BLaER1 (cell line): ENCODE results near the gene SENP5.

Experiments
- H3K27ac ChIP-seq: shearing (Covaris generic); formaldehyde crosslinking; 2 replicates; pipeline ENCODE4 v1.8.1; 2022
- H3K27me3 ChIP-seq: shearing (Covaris generic); formaldehyde crosslinking; 2 replicates; pipeline ENCODE4 v1.8.1; 2022
- H3K36me3 ChIP-seq: shearing (Covaris generic); formaldehyde crosslinking; 2 replicates; pipeline ENCODE4 v1.8.1; 2022
- H3K4me1 ChIP-seq: shearing (Covaris generic); formaldehyde crosslinking; 2 replicates; pipeline ENCODE4 v1.8.1; 2022
- H3K4me2 ChIP-seq: shearing (Covaris generic); formaldehyde crosslinking; 2 replicates; pipeline ENCODE4 v1.8.1; 2022
- H3K4me3 ChIP-seq: shearing (Covaris generic); formaldehyde crosslinking; 2 replicates; pipeline ENCODE4 v1.8.1; 2022
- H3K9ac ChIP-seq: shearing (Covaris generic); formaldehyde crosslinking; 2 replicates; pipeline ENCODE4 v1.8.1; 2022
- H3K9me3 ChIP-seq: shearing (Covaris generic); formaldehyde crosslinking; 2 replicates; pipeline ENCODE4 v1.8.1; 2022
- H4K20me1 ChIP-seq: shearing (Covaris generic); formaldehyde crosslinking; 2 replicates; pipeline ENCODE4 v1.8.1; 2022
- Cebpa-rat ChIP-seq: shearing (Covaris generic); IDR thresholded peaks from 2 replicates; pipeline ENCODE4 v1.8.1; 2022

Gene SENP5

GRCh38 chr3:196968233-196969133, 100.8 kb downstream of the SENP5 start, which contains the start of gene PIGZ:
PIGZ (minus strand) TSS chr3:196968833; CDS start chr3:196952031, 16,802 bp downstream.
- Histone ChIP-seq H3K9me3 (peaks cover 8% of the 10 kb centered on the region; the same call in 1 of the 2 replicates), H4K20me1 (no peaks in the 10 kb centered on the region), H3K27ac (peak within 1 kb of the TSS; percentile 92), H3K27me3 (peaks cover 25% of the 10 kb centered on the region), H3K36me3 (peaks cover 20% of the 10 kb centered on the region; the same call in 1 of the 2 replicates), H3K4me1 (peaks cover 28% of the 10 kb centered on the region), H3K9ac (peak within 1 kb of the TSS; percentile 88), H3K4me2 (peak within 1 kb of the TSS; percentile 93), H3K4me3 (peak within 1 kb of the TSS; percentile 92)
- TF ChIP-seq Cebpa-rat: no peak

GRCh38 chr3:196969134-196969659, 101.5 kb downstream of the SENP5 start:
- Histone ChIP-seq H3K9me3 (peaks cover 8% of the 10 kb centered on the region; the same call in 1 of the 2 replicates), H3K27ac (peak overlapping the region; percentile 92), H4K20me1 (no peaks in the 10 kb centered on the region), H3K4me3 (peak overlapping the region; percentile 92), H3K36me3 (peaks cover 20% of the 10 kb centered on the region; the same call in 1 of the 2 replicates), H3K9ac (peak overlapping the region; percentile 88), H3K4me2 (peak overlapping the region; percentile 93), H3K27me3 (peaks cover 25% of the 10 kb centered on the region), H3K4me1 (peaks cover 24% of the 10 kb centered on the region)
- no peak for TF ChIP-seq Cebpa-rat

GRCh38 chr3:196969660-196970546, 102.2 kb downstream of the SENP5 start:
- H3K9me3 ChIP-seq: peaks cover 8% of the 10 kb centered on the region; the same call in 1 of the 2 replicates
- H3K9ac ChIP-seq: peak overlapping the region; percentile 88
- peaks cover 25% of the 10 kb centered on the region for H3K27me3 ChIP-seq

GRCh38 chr3:196970547-196971093, 102.9 kb downstream of the SENP5 start:
- H3K36me3 ChIP-seq: peaks cover 13% of the 10 kb centered on the region; the same call in 1 of the 2 replicates

More at GRCh38 chr3:196969660-196970546, 102.2 kb downstream of the SENP5 start:
- TF ChIP-seq Cebpa-rat: no peak
- Histone ChIP-seq H3K4me3 (peak overlapping the region; percentile 92), H3K4me2 (peak overlapping the region; percentile 93), H3K27ac (peak overlapping the region; percentile 92), H4K20me1 (no peaks in the 10 kb centered on the region), H3K4me1 (peaks cover 24% of the 10 kb centered on the region), H3K36me3 (peaks cover 20% of the 10 kb centered on the region; the same call in 1 of the 2 replicates)

GRCh38 chr3:196971094-196971698, 103.5 kb downstream of the SENP5 start:
- Histone ChIP-seq H3K4me3 (no peak overlapping the region), H3K27me3 (peaks cover 25% of the 10 kb centered on the region), H3K27ac (peak overlapping the region; percentile 45; the same call in 1 of the 2 replicates), H4K20me1 (no peaks in the 10 kb centered on the region), H3K36me3 (peaks cover 7% of the 10 kb centered on the region; the same call in 1 of the 2 replicates), H3K4me1 (peaks cover 24% of the 10 kb centered on the region), H3K4me2 (peak overlapping the region; percentile 93), H3K9me3 (peaks cover 8% of the 10 kb centered on the region; the same call in 1 of the 2 replicates), H3K9ac (no peak overlapping the region)
- no peak for TF ChIP-seq Cebpa-rat

More at GRCh38 chr3:196970547-196971093, 102.9 kb downstream of the SENP5 start:
- Histone ChIP-seq H3K9me3 (peaks cover 8% of the 10 kb centered on the region; the same call in 1 of the 2 replicates), H3K4me1 (peaks cover 24% of the 10 kb centered on the region), H3K4me3 (peak overlapping the region; percentile 92), H3K4me2 (peak overlapping the region; percentile 93), H4K20me1 (no peaks in the 10 kb centered on the region), H3K9ac (peak overlapping the region; percentile 45; the same call in 1 of the 2 replicates), H3K27me3 (peaks cover 25% of the 10 kb centered on the region), H3K27ac (peak overlapping the region; percentile 45; the same call in 1 of the 2 replicates)
- no peak for TF ChIP-seq Cebpa-rat

GRCh38 chr3:196974661-196975060, 106.9 kb downstream of the SENP5 start:
- Histone ChIP-seq H3K9me3 (peaks cover 8% of the 10 kb centered on the region; the same call in 1 of the 2 replicates), H4K20me1 (no peaks in the 10 kb centered on the region), H3K27ac (no peak overlapping the region), H3K9ac (no peak overlapping the region), H3K4me2 (no peak overlapping the region), H3K36me3 (no peaks in the 10 kb centered on the region), H3K4me1 (peaks cover 15% of the 10 kb centered on the region), H3K27me3 (peaks cover 14% of the 10 kb centered on the region), H3K4me3 (no peak overlapping the region)
- TF ChIP-seq Cebpa-rat: no peak

- H3K9me3 ChIP-seq: peaks cover 8% of the 10 kb centered on the region; the same call in 1 of the 2 replicates
- no peaks in the 10 kb centered on the region for H3K36me3 ChIP-seq
- no peak overlapping the region for H3K4me3 ChIP-seq
- H3K4me2 ChIP-seq: no peak overlapping the region
- H3K9ac ChIP-seq: no peak overlapping the region
- TF ChIP-seq Cebpa-rat: no peak
- H4K20me1 ChIP-seq: no peaks in the 10 kb centered on the region
- no peak overlapping the region for H3K27ac ChIP-seq
- peaks cover 10% of the 10 kb centered on the region for H3K4me1 ChIP-seq
- peaks cover 9% of the 10 kb centered on the region for H3K27me3 ChIP-seq
These were observed 107.6 kb downstream of the SENP5 start for GRCh38 chr3:196975349-196975748.

GRCh38 chr3:196976941-196977340, 109.2 kb downstream of the SENP5 start:
- TF ChIP-seq Cebpa-rat: no peak
- Histone ChIP-seq H3K27ac (no peak overlapping the region), H4K20me1 (no peaks in the 10 kb centered on the region), H3K27me3 (no peaks in the 10 kb centered on the region), H3K4me1 (no peaks in the 10 kb centered on the region), H3K4me2 (no peak overlapping the region), H3K9ac (no peak overlapping the region), H3K4me3 (no peak overlapping the region), H3K9me3 (peaks cover 10% of the 10 kb centered on the region), H3K36me3 (no peaks in the 10 kb centered on the region)
